Endometrial microvascular endothelial cells (primary cell): Measurements from ENCODE around the gene KIAA1217. TPM values are rescaled to one million over a fixed set of nuclear protein-coding genes. Genes with fewer than 3 reads are reported as not detected.
"Not testable (repeated sequence)": the region's sequence is repeated elsewhere in the genome, so short reads cannot be mapped to it uniquely, and the experiment has no call there.

Experiments
- in situ Hi-C: cut with HindIII; loops from 2 replicates; pipeline ENCODE4 v1.10.0; 2017; ENCODE audit warnings: low sequenced_read_pairs, low pct_unique_long_range_greater_than_20kb; ENCODE audit errors: inconsistent ontology term
- total RNA-seq: library from RNA; depleted of rRNA; stranded (reverse); fragments of >200 nt; gene quantifications from one replicate; pipeline ENCODE4 v1.2.3, GENCODE V29; 2015; ENCODE audit errors: inconsistent ontology term

Gene KIAA1217
- total RNA-seq, 1 donor from 2014 or later = 14.3 TPM

DNA sequence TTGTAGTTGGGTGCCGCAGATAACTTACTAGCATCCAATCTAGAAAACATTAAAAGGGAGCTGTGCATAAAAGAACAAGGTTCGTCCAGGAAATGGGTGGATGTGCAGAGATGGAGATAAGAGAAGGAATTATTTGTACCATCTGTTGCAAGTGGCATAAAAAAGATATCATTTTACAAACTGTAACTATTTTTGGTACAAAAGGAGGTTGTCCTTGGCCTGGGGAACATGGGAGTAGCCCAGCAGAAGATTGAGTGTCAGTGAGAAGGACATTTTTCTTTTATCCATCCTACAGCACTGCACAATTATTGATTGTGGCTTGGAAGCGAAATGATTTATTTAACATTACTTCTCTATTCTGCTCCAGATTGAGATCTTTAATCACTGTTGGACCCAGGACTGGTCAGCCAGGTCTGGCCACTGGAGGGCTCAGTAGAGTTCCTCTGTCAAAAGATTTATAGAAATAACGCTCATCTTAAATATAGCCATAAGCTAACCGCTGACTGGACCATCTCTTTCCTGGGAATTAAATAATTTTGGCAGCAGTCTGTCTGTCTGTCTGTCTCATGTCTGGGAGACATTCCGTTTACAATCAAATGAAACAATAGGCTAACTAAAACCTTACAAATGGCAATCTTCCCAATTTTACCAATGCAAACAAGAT is 254.1 kb downstream of the KIAA1217 start:
- in situ Hi-C loops = no loop called here

DNA sequence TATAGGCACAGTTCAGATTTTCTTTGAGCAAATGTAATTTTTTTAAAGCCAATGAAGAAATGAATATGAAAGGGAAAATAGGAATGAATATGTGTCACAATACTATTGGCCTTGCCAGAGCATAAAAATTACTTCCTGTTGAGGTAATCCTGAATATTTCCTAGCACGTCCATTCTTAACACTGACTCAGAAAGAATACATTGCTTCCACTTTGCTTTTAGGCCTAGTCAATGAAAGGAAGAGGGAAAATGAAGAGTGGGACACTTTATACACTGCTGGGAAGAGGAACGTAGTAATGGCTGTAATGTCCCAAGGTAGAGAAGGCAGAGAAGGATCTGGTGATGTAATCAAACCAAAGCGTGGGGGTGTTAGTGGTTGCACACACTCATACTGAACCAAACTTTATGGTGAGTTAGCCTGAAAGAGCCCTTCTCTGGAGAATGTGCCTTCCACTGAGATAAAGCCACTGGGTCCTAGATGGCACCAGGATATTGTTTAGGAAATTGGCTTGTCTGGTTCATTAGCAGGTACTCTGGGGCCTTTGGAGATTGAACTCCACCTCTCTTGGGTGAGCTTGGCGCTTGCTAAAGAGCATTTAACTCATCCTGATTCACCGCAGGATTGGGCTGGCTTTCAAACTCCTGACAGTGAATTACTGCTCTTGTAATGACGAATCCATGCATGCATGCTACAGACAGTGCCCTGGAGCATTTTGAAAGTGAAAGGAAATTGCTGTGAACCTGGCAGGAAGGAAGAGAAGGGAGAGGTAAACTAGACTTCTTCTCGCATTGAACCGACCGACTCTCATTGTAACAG is 254.9 kb downstream of the KIAA1217 start:
- in situ Hi-C loops = no loop called here

GRCh38 chr10:24465124-24465874 is 256.4 kb downstream of the KIAA1217 start:
- in situ Hi-C loops = no loop called here

GRCh38 chr10:24465891-24466818 is 257.2 kb downstream of the KIAA1217 start:
- in situ Hi-C loops = no loop called here

- in situ Hi-C loops = no loop called here
Measured at GRCh38 chr10:24467136-24467535, 258.2 kb downstream of the KIAA1217 start.

DNA sequence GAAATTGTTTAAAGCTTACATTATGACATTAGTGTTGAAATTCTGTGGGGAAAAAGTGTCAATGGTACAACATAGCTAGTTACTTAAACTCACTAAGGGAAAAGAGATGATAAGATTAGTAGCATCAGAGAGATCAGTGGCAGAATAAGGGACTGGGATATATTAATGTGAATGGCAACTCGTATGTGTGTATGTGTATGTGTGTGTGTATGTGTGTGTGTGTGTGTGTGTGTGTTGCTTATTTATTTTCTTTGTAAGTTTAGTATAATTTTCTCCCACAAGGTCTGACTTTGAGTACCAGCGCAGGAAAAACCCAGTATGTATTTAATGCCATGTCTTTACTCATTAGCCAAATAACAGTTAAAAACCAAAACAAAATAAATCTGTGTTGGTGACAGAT is 258.7 kb downstream of the KIAA1217 start:
- in situ Hi-C loops = no loop called here

DNA sequence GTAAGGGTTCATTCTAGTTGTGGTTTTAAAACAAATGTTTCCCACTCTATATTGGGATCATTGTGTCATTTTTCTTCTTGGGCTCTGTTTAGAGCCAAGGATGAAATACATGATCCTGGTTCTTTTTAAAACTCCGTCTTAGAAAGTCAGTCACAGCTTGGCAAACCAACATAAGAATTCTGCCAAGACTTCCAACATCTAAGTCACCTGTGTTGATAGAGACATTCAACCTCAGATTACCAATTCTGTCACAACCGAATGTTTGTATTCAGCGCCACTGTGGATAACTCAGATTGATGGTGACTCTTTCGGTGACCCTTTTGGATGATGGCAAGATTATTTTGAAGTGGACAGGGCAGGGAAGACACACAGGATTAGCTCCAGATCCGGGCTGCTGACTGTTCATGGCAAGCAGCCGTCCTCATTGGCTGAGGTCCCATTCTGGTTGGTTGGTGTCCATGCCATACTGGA is 259.4 kb downstream of the KIAA1217 start:
- in situ Hi-C loops = no loop called here

DNA sequence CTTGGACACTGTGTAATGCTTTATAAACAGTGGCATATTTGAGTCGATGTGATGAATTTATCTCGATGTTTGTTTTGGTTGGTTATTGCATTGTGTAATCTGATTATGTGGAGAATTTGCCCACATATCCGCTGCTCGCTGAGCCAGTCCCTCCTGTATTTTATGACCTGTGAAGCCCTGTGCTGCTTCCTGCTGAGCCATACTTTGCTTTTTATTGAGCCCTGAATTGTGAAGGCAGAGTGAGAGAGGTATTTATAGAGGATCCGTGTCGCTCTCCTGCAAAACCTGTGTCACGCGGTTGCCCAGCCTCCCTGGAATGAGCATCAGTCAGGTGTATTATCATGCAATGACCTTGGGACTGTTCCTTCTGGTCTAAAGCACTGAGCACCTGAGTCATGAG is 261.1 kb downstream of the KIAA1217 start:
- in situ Hi-C loops = no loop called here

DNA sequence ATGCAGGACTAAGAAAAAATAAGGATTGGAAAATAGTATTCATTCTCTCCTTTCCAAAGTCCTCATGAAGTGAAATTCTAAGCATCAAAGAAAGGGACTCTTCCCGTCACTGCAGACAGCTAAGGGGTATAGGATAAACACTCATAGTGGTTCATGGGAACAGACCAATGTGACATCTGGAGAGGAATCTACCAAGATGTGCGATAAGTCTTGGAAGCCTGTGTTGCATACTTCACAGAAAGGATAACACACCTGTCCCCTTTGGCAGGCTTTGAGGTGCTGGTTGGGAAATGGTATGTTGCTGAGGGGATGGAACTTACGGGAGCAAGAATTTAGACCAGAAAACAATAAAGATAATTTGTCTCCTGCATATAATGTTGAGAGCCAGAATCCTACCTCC is 266.7 kb downstream of the KIAA1217 start:
- in situ Hi-C loops = no loop called here

DNA sequence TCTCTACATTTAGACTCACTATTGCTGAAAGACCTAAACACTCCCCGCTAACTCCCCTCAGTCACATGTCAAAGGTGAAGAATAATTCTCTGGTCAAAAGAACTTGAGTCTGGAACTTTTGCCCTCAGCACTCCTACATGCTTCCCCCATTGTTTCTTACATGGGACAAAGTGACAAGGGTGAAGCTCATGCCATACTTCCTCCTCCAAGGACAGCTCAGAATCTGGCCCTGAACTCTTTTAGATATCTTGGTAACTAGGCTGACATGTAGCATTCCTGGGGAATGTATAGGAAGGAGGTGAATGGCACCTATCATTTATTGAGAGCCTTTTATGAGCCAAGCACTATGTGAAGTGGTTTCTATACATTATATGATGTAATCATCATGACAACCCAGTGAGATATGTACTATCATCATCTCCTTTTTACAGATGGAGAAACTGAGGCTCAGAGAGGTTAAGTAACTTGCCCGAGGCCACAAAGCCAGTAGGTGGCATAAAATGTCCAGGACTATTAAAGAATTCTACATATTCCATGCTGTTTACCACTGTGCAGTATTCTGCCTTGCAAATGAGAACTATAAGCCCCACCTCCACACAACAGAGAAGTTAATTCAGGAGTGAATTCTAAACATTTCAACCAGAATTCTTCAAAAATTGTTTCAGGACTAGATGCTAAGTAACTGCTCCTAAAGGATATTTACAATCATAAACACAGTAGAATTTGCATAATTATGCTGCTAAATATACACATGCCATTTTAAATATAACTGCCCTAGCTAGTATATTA is 268.2 kb downstream of the KIAA1217 start:
- in situ Hi-C loops = no loop called here

DNA sequence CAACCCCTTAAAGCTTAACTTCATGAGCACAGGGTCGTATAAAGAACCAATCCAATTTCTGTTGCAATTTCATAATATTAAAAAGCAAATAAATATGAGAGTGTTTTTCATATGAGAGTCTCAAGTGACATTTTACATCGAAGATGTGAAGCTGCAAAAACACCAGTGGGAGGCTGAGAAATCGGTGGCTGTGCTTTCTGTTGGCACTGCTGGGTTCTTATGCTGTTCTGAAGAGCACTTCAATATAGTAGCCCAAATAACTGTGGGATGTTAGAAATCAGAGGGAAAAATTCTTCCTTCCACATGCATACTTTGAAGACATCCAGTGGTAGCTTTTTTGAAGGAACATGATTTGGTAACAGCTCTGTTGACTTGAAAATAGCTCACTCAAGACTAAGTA is 269.0 kb downstream of the KIAA1217 start:
- in situ Hi-C loops = no loop called here

DNA sequence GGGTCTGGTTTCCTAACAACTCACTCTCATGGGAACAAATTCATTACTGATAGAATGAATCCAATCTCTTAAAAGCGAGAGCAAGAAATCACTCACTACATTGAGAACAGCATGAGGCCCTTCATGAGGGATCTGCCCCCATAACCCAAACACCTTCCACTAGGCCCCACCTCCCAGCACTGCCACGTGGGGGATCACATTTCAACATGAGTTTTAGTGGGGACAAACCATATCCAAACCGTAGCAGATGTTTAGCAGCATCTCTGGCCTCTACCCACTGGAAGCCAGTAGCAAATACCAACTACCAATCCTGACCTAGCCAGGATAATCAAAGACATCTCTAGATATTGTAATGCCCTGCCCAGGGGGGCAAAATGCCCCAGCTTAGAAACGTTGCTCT is 270.9 kb downstream of the KIAA1217 start:
- in situ Hi-C loops = no loop called here

DNA sequence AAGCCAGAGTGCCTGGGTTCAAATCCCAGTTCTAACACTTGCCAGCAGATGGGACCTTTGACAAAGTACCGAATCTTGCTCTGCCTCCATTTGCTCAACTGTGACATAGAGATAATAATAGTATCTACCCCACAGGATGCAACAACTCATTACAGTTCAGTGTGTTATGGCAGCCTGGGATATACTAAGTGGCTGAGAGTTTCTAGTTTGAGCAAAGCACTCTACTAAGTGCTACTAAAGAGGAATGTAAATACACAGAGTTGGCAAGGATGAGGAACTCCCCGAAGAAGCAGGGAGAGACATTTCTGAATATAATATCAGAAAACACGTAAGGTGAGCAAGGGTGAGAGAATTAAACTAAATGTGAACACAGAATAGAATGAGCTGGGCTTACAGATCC is 271.5 kb downstream of the KIAA1217 start:
- in situ Hi-C loops = no loop called here

DNA sequence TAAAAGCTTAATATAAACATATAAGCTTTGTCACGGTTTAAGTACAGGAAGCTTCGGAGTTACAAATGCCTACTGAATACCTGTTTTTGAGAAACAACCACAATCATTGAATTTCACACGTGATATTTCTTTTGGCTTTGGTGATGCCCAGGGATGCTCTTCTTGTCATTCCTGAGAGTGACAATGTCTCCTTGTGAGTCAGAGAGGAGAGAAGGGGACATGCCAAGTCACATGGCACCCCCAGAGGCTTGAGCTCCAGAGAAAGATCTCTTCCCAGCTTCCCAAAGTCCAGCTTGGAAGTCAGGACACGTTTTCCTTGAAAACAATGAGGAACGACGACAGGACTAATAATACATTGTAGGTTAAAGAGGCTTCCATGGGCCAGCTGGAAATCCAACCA is 272.3 kb downstream of the KIAA1217 start:
- in situ Hi-C loops = no loop called here

DNA sequence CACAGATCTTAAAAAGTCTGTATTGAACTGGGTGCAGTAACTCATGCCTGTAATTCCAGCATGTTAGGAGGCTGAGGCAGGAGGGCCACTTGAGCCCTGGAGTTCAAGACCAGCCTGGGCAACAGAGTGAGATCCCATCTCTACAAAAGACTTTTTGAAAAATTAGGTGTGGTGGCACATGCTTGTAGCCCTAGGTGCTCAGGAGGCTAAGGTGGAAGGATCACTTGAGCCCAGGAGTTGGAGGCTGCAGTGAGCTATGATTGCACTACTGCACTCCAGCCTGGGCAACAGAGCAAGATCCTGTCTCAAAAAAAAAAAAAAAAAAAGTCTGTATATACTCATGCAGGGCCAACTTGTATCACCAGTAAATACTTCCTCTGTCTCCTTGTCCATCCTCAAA is 273.8 kb downstream of the KIAA1217 start:
- in situ Hi-C loops = not testable (repeated sequence)

- in situ Hi-C loops = no loop called here
Measured at GRCh38 chr10:24483701-24484100, 274.8 kb downstream of the KIAA1217 start.

DNA sequence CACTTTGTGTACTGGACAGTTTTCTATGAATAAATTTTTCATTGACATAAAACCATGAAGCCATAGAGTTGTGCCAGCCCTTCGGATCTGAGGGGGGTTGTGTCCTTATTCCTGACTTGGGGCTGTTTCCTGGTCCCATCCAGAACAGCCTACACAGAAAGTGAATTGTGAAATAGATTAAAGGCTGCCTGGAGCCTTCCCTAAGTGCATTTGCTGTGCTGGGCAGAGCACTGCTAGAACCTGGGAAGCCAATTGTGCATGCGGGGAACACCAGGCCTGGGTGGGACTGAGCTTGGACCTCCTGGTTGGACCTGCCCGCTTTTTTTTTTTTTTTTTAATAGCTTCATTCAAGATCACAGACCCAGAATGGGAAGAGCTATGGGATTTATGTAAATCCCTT is 275.8 kb downstream of the KIAA1217 start:
- in situ Hi-C loops = no loop called here

DNA sequence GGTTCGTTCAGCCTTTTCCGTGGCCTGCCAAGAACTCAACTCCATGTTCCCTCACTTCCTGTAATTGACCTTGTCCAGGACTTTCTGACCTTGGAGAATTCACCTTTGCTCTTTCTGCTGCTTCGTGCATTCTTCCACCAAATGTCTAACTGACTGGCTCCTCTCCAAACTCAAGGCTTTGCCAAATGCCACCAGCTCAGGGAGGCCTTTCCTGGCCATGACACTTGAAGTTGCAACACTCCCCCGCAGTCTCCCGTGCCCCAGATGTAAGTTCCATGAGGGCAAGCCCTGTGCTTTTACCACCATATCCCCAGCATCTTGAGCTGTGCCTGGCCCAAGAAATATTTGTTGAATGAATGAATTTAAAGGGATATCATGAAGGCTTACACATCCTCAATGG is 276.4 kb downstream of the KIAA1217 start:
- in situ Hi-C loops = no loop called here
